Psoas muscle (tissue), 8 donors: ENCODE data around the gene DMGDH. TPM values are rescaled to one million over a fixed set of nuclear protein-coding genes. Genes with fewer than 3 reads are reported as not detected.

ENCODE experiments used
- ATAC-seq, 4 donors: fragments of 200-7000 bp; cut with Tn5 transposase; one replicate each; pipeline ENCODE4 v1.9.1; 2020; ENCODE audit warnings: moderate library complexity in 3 of 4, mild to moderate bottlenecking in 2 of 4
- DNase-seq, 2 donors: peaks; one replicate each; pipeline ENCODE4 v3.0.0-alpha.2; 2020
- H3K27ac ChIP-seq: fragments of 200-600 bp; one replicate; pipeline ENCODE4 v1.8.0; 2022
- H3K27me3 ChIP-seq, 3 donors: fragments of 200-600 bp in 1 of 3; one replicate each; pipeline versions ENCODE4 v1.6.1 to v1.8.0; 2013 to 2022; ENCODE audit warnings: low read length in 2 of 3, mild to moderate bottlenecking in 2 of 3, moderate library complexity in 1 of 3; ENCODE audit not compliant: insufficient read depth in 3 of 3
- H3K36me3 ChIP-seq, 2 donors: fragments of 200-600 bp in 1 of 2; one replicate each; pipeline versions ENCODE4 v1.6.1 to v1.8.0; 2013 to 2022; ENCODE audit warnings: low read depth in 1 of 2, mild to moderate bottlenecking in 1 of 2, moderate library complexity in 1 of 2; ENCODE audit not compliant: insufficient read depth in 1 of 2
- H3K4me1 ChIP-seq: fragments of 200-600 bp; one replicate; pipeline ENCODE4 v1.8.0; 2022
- H3K4me3 ChIP-seq: fragments of 200-600 bp; one replicate; pipeline ENCODE4 v1.8.0; 2022; ENCODE audit warnings: mild to moderate bottlenecking
- H3K9me3 ChIP-seq: fragments of 200-600 bp; one replicate; pipeline ENCODE4 v1.8.0; 2022
- CTCF ChIP-seq: fragments of 200-600 bp; IDR thresholded peaks from one replicate; pipeline ENCODE4 v1.8.0; 2022; ENCODE audit warnings: antibody characterized with exemption
- WGBS, 3 donors: extraction: QIAGEN DNeasy Blood & Tissue Kit; methylation state at CpG; one replicate each; pipeline versions ENCODE4 v1.1.6 to v1.1.7; 2013; 5-methylcytosine and 5-hydroxymethylcytosine counted together
- intact Hi-C, 2 donors: fragments of 100-400 bp; cut with DNase I; formaldehyde crosslinking; loops; one replicate each; pipeline versions ENCODE4 v1.11.0 to v1.14.2; 2022
- polyA plus RNA-seq, 3 donors: library from polyadenylated mRNA; stranded (reverse); fragments of 200-250 nt; gene quantifications; one replicate each; pipeline ENCODE4 v1.2.3, GENCODE V29; 2013
- total RNA-seq, 4 donors: library from RNA; stranded (reverse); fragmentation: NEBNext Ultra II Directional in 2 of 4; extraction: Animal tissue kit (Norgen Biotek cat#: 25700) in 2 of 4; gene quantifications; one replicate each; pipeline versions ENCODE4 v1.2.1 to v1.2.4, GENCODE V29; 2021 to 2023
- donor health status: healthy with polysubstance abuse.
- donor health status: DM: no; HTN: no; CAD: no; lungs with moderate emphysema.
- donor health status: Bipolar disorder and iron deficiency.
- donor health status: healthy.
- donor health status: DM: yes; HTN: yes; CAD: no.
- donor health status: DM: no; HTN: no; CAD: no.
- donor health status: DM: no; HTN: no; CAD: no.
- donor health status: DM: yes; HTN: yes; CAD: no.

DMGDH gene
- total and polyA plus RNA-seq, 7 donors, result 0.16 to 2.8 (median 1.7) TPM

GRCh38 chr5:79001471-79001870 is 68.0 kb downstream of the DMGDH start:
- no peaks in the 10 kb centered on the region for H3K36me3 ChIP-seq
- TF ChIP-seq CTCF, result no peak
- no peaks in the 10 kb centered on the region for H3K9me3 ChIP-seq
- no peak for ATAC-seq
- H3K27me3 ChIP-seq, result no peaks in the 10 kb centered on the region
- DNase-seq, result no peak
- no peaks in the 10 kb centered on the region for H3K4me1 ChIP-seq
- no peak overlapping the region for H3K27ac ChIP-seq
- H3K4me3 ChIP-seq, result no peak overlapping the region
- intact Hi-C loops, result no loop called here

DNA sequence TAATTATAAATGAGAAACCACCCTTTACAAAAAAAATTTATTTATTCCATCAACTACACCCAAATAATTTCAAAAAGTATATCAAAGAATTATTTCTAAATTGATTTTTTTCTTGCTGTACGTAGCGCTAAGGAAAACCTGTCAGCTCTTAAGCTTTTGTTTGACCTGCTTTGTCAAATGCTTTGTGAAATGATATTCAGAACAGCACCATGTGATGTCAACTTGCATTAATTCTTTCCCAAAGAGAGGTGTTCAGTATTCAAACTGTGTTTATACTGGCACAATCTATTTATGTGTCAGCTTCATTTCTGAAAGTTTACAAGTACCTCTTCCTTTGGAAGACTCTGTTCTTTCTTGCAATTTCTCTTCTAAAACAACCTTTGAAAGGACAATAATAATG is 72.4 kb downstream of the DMGDH start:
- DNase-seq, result no peak
- Histone ChIP-seq H3K27ac (no peak overlapping the region), H3K27me3 (no peaks in the 10 kb centered on the region), H3K4me3 (no peak overlapping the region), H3K36me3 (no peaks in the 10 kb centered on the region), H3K4me1 (no peaks in the 10 kb centered on the region), H3K9me3 (no peaks in the 10 kb centered on the region)
- no peak for TF ChIP-seq CTCF
- WGBS, 3 donors, result 95 to 99% (median 95%) methylated on average over 2 of the region's 2 CpGs
- ATAC-seq, result no peak
- intact Hi-C loops, result no loop called here

DNA sequence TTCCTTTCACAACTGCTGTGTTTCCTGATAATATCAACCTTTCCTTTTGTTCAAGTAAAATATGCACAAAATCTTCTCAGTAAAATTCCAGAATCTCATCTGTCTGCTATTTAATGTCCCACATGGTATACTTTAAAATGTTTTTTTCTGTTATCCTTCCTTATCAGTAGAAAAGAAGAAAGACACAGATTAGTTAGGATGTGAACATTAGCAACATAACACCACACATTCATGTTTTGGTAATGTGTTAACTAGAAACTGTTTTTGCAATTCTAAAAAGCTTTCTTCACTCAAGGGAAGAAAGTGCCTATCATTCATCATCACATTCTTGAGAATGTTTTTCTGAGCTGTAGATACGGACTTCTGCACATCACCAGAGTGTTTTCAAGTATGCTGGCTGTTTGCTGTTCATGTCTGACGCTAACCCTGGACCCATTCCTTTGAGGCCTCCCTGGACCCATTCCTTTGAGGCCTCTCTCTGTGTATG is 73.9 kb downstream of the DMGDH start:
- H3K4me1 ChIP-seq, result no peaks in the 10 kb centered on the region
- TF ChIP-seq CTCF, result no peak
- WGBS, 3 donors, result 85 to 96% (median 91%) methylated on average over 2 of the region's 2 CpGs

GRCh38 chr5:78993165-78993564 is 76.3 kb downstream of the DMGDH start:
- no peak for ATAC-seq

More for the DNA sequence above, 73.9 kb downstream of the DMGDH start:
- Histone ChIP-seq H3K36me3 (no peaks in the 10 kb centered on the region), H3K27ac (no peak overlapping the region), H3K27me3 (no peaks in the 10 kb centered on the region), H3K9me3 (no peaks in the 10 kb centered on the region), H3K4me3 (no peak overlapping the region)
- DNase-seq (no peak), ATAC-seq (no peak)
- intact Hi-C loops, result no loop called here

More at GRCh38 chr5:78993165-78993564, 76.3 kb downstream of the DMGDH start:
- Histone ChIP-seq H3K4me1 (no peaks in the 10 kb centered on the region), H3K27ac (no peak overlapping the region), H3K27me3 (no peaks in the 10 kb centered on the region), H3K4me3 (no peak overlapping the region), H3K36me3 (no peaks in the 10 kb centered on the region), H3K9me3 (no peaks in the 10 kb centered on the region)
- DNase-seq, result no peak
- no peak for TF ChIP-seq CTCF
- intact Hi-C loops, result no loop called here
